Gastroesophageal sphincter (tissue), 4 donors: ENCODE data around the gene LIMS2. TPM values are rescaled to one million over a fixed set of nuclear protein-coding genes. Genes with fewer than 3 reads are reported as not detected.

Source experiments
- ATAC-seq: fragments of 150-250 bp; one replicate; pipeline ENCODE4 v1.9.1; 2016; ENCODE audit warnings: mild to moderate bottlenecking, moderate library complexity
- H3K27ac ChIP-seq, 4 donors: fragments of 200-600 bp; sonication (generic) in 3 of 4; 1 replicate in 3 of 4; 2 replicates in 1 of 4; pipeline ENCODE4 v1.5.1; 2016 to 2019
- H3K27me3 ChIP-seq: fragments of 200-600 bp; sonication (generic); one replicate; pipeline ENCODE4 v1.5.1; 2019
- H3K36me3 ChIP-seq, 2 donors: fragments of 200-600 bp; sonication (generic); one replicate each; pipeline ENCODE4 v1.5.1; 2019; ENCODE audit warnings: control low read depth in 1 of 2
- H3K4me1 ChIP-seq, 3 donors: fragments of 200-600 bp; sonication (generic); 1 replicate in 2 of 3; 2 replicates in 1 of 3; pipeline ENCODE4 v1.5.1; 2016 to 2019; ENCODE audit warnings: control low read depth in 2 of 3
- H3K4me3 ChIP-seq, 2 donors: fragments of 200-600 bp; sonication (generic); one replicate each; pipeline ENCODE4 v1.5.1; 2019; ENCODE audit warnings: mild to moderate bottlenecking in 1 of 2, moderate library complexity in 1 of 2
- H3K9me3 ChIP-seq, 3 donors: fragments of 200-600 bp; sonication (generic); one replicate each; pipeline ENCODE4 v1.5.1; 2017 to 2019; ENCODE audit warnings: control low read depth in 2 of 3
- CTCF ChIP-seq, 4 experiments: fragments of 200-600 bp in 2 of 4; fragments of 450-650 bp in 2 of 4; sonication (generic) in 1 of 4; IDR thresholded peaks; one replicate each; pipeline ENCODE4 v1.5.1; 2017 to 2019; ENCODE audit warnings: antibody characterized with exemption in 4 of 4, mild to moderate bottlenecking in 2 of 4, moderate library complexity in 2 of 4
- EP300 ChIP-seq: sonication (generic); formaldehyde crosslinking; IDR thresholded peaks from one replicate; pipeline ENCODE4 v1.6.1; 2017; ENCODE audit warnings: antibody characterized with exemption, mild to moderate bottlenecking
- POLR2A ChIP-seq, 2 donors: fragments of 450-650 bp; IDR thresholded peaks; one replicate each; pipeline ENCODE4 v1.6.1; 2017; ENCODE audit warnings: antibody characterized with exemption in 2 of 2, mild to moderate bottlenecking in 2 of 2, moderate library complexity in 1 of 2
- POLR2AphosphoS5 ChIP-seq: sonication (generic); formaldehyde crosslinking; IDR thresholded peaks from one replicate; pipeline ENCODE4 v1.6.1; 2017; ENCODE audit warnings: antibody characterized with exemption
- WGBS, 2 donors: methylation state at CpG; one replicate each; pipeline ENCODE4 v1.1.5; 2018; ENCODE audit warnings: low coverage in 1 of 2; 5-methylcytosine and 5-hydroxymethylcytosine counted together
- total RNA-seq, 4 donors: library from RNA; depleted of rRNA; stranded (reverse); fragments of >200 nt; gene quantifications; one replicate each; pipeline ENCODE4 v1.1.0, GENCODE V29; 2016

LIMS2 gene
- total RNA-seq, 4 donors from 2014 or later: 81.4 to 275 (median 124) TPM

- Histone ChIP-seq H3K4me3 (no peak overlapping the region), H3K27me3 (no peaks in the 10 kb centered on the region), H3K27ac (no peak overlapping the region), H3K36me3 (no peaks in the 10 kb centered on the region), H3K4me1 (no peaks in the 10 kb centered on the region), H3K9me3 (peaks cover 0 to 35% (median 0%) of the 10 kb centered on the region in 3 donors)
- ATAC-seq: no peak
- WGBS, 2 donors: 94 to 100% methylated on average over 2 to 10 of the region's 24 CpGs
- TF ChIP-seq POLR2AphosphoS5 (no peak), POLR2A (IDR thresholded peaks at IDR 0.05) (no peak), CTCF (IDR thresholded peaks at IDR 0.05) (no peak), EP300 (no peak)
Observed at GRCh38 chr2:127609031-127609751, 66.1 kb downstream of the LIMS2 start.

GRCh38 chr2:127608061-127609030 is 67.0 kb downstream of the LIMS2 start:
- Histone ChIP-seq H3K4me1 (no peaks in the 10 kb centered on the region), H3K27ac (no peak overlapping the region), H3K36me3 (no peaks in the 10 kb centered on the region), H3K27me3 (no peaks in the 10 kb centered on the region), H3K9me3 (peaks cover 0 to 27% (median 0%) of the 10 kb centered on the region in 3 donors), H3K4me3 (no peak overlapping the region)
- no peak for ATAC-seq
- WGBS, 2 donors: 90 to 100% methylated on average over 1 to 3 of the region's 25 CpGs
- no peak for TF ChIP-seq CTCF (IDR thresholded peaks at IDR 0.05)
- no peak for TF ChIP-seq EP300
- no peak for TF ChIP-seq POLR2A (IDR thresholded peaks at IDR 0.05)
- TF ChIP-seq POLR2AphosphoS5: no peak

- Histone ChIP-seq H3K4me3 (no peak overlapping the region), H3K4me1 (no peaks in the 10 kb centered on the region), H3K27me3 (no peaks in the 10 kb centered on the region), H3K9me3 (peaks cover 0 to 18% (median 0%) of the 10 kb centered on the region in 3 donors), H3K36me3 (no peaks in the 10 kb centered on the region), H3K27ac (no peak overlapping the region)
- WGBS, 2 donors: no CpG with 5 or more reads among the region's 9 CpGs
- no peak for TF ChIP-seq EP300
- TF ChIP-seq CTCF (IDR thresholded peaks at IDR 0.05): no peak
- no peak for TF ChIP-seq POLR2A (IDR thresholded peaks at IDR 0.05)
- no peak for TF ChIP-seq POLR2AphosphoS5
- ATAC-seq: no peak
Observed at GRCh38 chr2:127607399-127607908, 67.9 kb downstream of the LIMS2 start.

GRCh38 chr2:127606625-127607398 is 68.5 kb downstream of the LIMS2 start:
- TF ChIP-seq POLR2A (IDR thresholded peaks at IDR 0.05) (no peak), POLR2AphosphoS5 (no peak), CTCF (IDR thresholded peaks at IDR 0.05) (no peak), EP300 (no peak)
- Histone ChIP-seq H3K27ac (no peak overlapping the region), H3K4me1 (no peaks in the 10 kb centered on the region), H3K27me3 (no peaks in the 10 kb centered on the region), H3K9me3 (peaks cover 0 to 12% (median 0%) of the 10 kb centered on the region in 3 donors), H3K36me3 (no peaks in the 10 kb centered on the region), H3K4me3 (no peak overlapping the region)
- WGBS, 2 donors: 93 to 94% methylated on average over 6 to 8 of the region's 17 CpGs
- ATAC-seq: no peak
